ENCODE data around the gene TTC34. TPM values are rescaled to one million over a fixed set of nuclear protein-coding genes. Genes with fewer than 3 reads are reported as not detected.

TTC34 gene
- total and polyA plus RNA-seq, 9 of the 15 experiments (the other 6 are each of a cell fraction or from before 2014, with no cell fraction given): 0.03 to 0.38 (median 0.05) TPM; not detected in 2

- ATAC-seq (no peak), DNase-seq (ENCODE audit: extremely low read depth in 1 of 4, low spot score in 3 of 4) (no peak), FAIRE-seq (no peak)
- H3K27ac ChIP-seq (ENCODE audit: extremely low read depth, low read depth, low read length): no peak overlapping the region
- H3K9me3 ChIP-seq (replicated peaks; ENCODE audit: control insufficient read depth, insufficient read depth, low read depth, low read length): no peaks in the 10 kb centered on the region
- H3K9me1 ChIP-seq (ENCODE audit: control insufficient read depth, insufficient read depth, low read length): no peaks in the 10 kb centered on the region
- intact Hi-C loops (cut with micrococcal nuclease) (no loop called here), in situ Hi-C loops (cut with MboI) (loop anchor here (10.0 kb wide), 1 partner anchor 603 kb away; no protein-coding TSS in a partner anchor)
- H4K20me1 ChIP-seq (replicated peaks; ENCODE audit: control insufficient read depth, insufficient read depth, low read length): no peaks in the 10 kb centered on the region
- CTCF ChIA-PET (ENCODE audit: low intra/inter-chr PET ratio): no interaction called here
- H3K4me1 ChIP-seq (replicated peaks in 1 of 2; ENCODE audit: control insufficient read depth in 2 of 2, insufficient read depth in 2 of 2, low read length in 2 of 2): peaks cover 0 to 3% of the 10 kb centered on the region in 2 experiments; a peak in 1 of 5 replicates
- no peaks in the 10 kb centered on the region for H3K36me3 ChIP-seq (ENCODE audit: control insufficient read depth, insufficient read depth, low read length)
- H3K27me3 ChIP-seq (ENCODE audit: control insufficient read depth in 2 of 2, insufficient read depth in 2 of 2, low read length in 2 of 2): peaks cover 0 to 3% of the 10 kb centered on the region in 2 experiments; a peak in 2 of 5 replicates
- H3K4me3 ChIP-seq: no peak overlapping the region
- under 1% methylated on average over 17 of the region's 17 CpGs for WGBS (ENCODE audit: insufficient coverage, low coverage, missing lambda C conversion rate)
- no peaks in the 10 kb centered on the region for H3K79me2 ChIP-seq (ENCODE audit: control insufficient read depth, insufficient read depth, low read length)
- no peak overlapping the region for H2AFZ ChIP-seq (ENCODE audit: low read depth, low read length)
- H3K9ac ChIP-seq (ENCODE audit: insufficient read depth in 1 of 2, low read depth in 2 of 2, low read length in 2 of 2): no peak overlapping the region
- BruUV-seq (replicated peaks): no TSS peak
- no peak overlapping the region for H3K4me2 ChIP-seq (ENCODE audit: insufficient read depth, low read length)
- POLR2A ChIA-PET: interaction anchor here (0.6 kb wide), 2 partner anchors 508 to 709 kb away, joined by 3 read pairs; no protein-coding TSS in a partner anchor
- TF ChIP-seq ZBTB33 (CRISPR knock-in tag; IDR thresholded peaks at IDR 0.05) (no peak), KDM5B (IDR thresholded peaks at IDR 0.05; ENCODE audit: insufficient replicate concordance, low read depth, low read length) (no peak), MBD2 (IDR thresholded peaks at IDR 0.05; ENCODE audit: borderline replicate concordance, low read depth) (no peak), ZNF444 (CRISPR knock-in tag; IDR thresholded peaks at IDR 0.05) (no peak), ZNF561 (CRISPR knock-in tag; conservative IDR thresholded peaks at IDR 0.05) (no peak), SIN3A (IDR thresholded peaks at IDR 0.05; ENCODE audit: borderline replicate concordance in 2 of 2, control insufficient read depth in 1 of 2, low read depth in 2 of 2, low read length in 2 of 2) (no peak), FIP1L1 (IDR thresholded peaks at IDR 0.05; ENCODE audit: low read depth, low read length, poor library complexity, severe bottlenecking) (no peak), ILF3 (IDR thresholded peaks at IDR 0.05; ENCODE audit: borderline replicate concordance) (no peak), SMARCA5 (IDR thresholded peaks at IDR 0.05) (no peak), ZNF518B (CRISPR knock-in tag; IDR thresholded peaks at IDR 0.05) (no peak), HOMEZ (CRISPR knock-in tag; IDR thresholded peaks at IDR 0.05) (no peak), MED1 (CRISPR knock-in tag; IDR thresholded peaks at IDR 0.05; ENCODE audit: borderline replicate concordance) (no peak), SAFB2 (IDR thresholded peaks at IDR 0.05; ENCODE audit: borderline replicate concordance, low read depth, low read length, severe bottlenecking) (no peak)
Measured at GRCh38 chr1:2821373-2821955, 20.0 kb upstream of the TTC34 start.
